ENCODE results near the gene PRCP.
"Not testable (repeated sequence)": the region's sequence is repeated elsewhere in the genome, so short reads cannot be mapped to it uniquely, and the experiment has no call there.

PRCP gene

GRCh38 chr11:82900277-82901164 lies at the start of gene PRCP:
Gene PRCP (minus strand): TSS chr11:82900430. CDS start chr11:82900402, 28 bp downstream.
- peak; percentile 32 to 93 (median 76) for DNase-seq

- DNase-seq, result no peak
These were observed 49.1 kb upstream of the PRCP start for GRCh38 chr11:82949352-82949751.

GRCh38 chr11:82945682-82946081 lies 45.5 kb upstream of the PRCP start:
- no peak for DNase-seq

- not testable (repeated sequence) for DNase-seq
These were observed 44.8 kb upstream of the PRCP start for GRCh38 chr11:82945041-82945440.

GRCh38 chr11:82944198-82944597 lies 44.0 kb upstream of the PRCP start:
- no peak for DNase-seq

- DNase-seq, result not testable (repeated sequence)
These were observed 43.2 kb upstream of the PRCP start for GRCh38 chr11:82943430-82943829.

- no peak for DNase-seq
These were observed 42.1 kb upstream of the PRCP start for GRCh38 chr11:82942376-82942775.

- no peak for DNase-seq
These were observed 39.2 kb upstream of the PRCP start for GRCh38 chr11:82939456-82939855.

- DNase-seq, result no peak
These were observed 37.3 kb upstream of the PRCP start for GRCh38 chr11:82937554-82937953.

GRCh38 chr11:82936261-82936660 lies 36.0 kb upstream of the PRCP start:
- no peak for DNase-seq

GRCh38 chr11:82932564-82932963 lies 32.3 kb upstream of the PRCP start:
- no peak for DNase-seq

- DNase-seq, result no peak
These were observed 30.5 kb upstream of the PRCP start for GRCh38 chr11:82930734-82931133.

- DNase-seq, result no peak
These were observed 30.0 kb upstream of the PRCP start for GRCh38 chr11:82930229-82930628.

- no peak for DNase-seq
These were observed 28.9 kb upstream of the PRCP start for GRCh38 chr11:82929121-82929520.

- DNase-seq, result peak in 1 of 14 donors; percentile 5
These were observed 27.1 kb upstream of the PRCP start for GRCh38 chr11:82927264-82927880.

GRCh38 chr11:82924522-82925224 lies 24.4 kb upstream of the PRCP start:
- no peak for DNase-seq

- DNase-seq, result not testable (repeated sequence)
These were observed 22.4 kb upstream of the PRCP start for GRCh38 chr11:82922396-82923173.

GRCh38 chr11:82920227-82920626 lies 20.0 kb upstream of the PRCP start:
- DNase-seq, result not testable (repeated sequence)

- DNase-seq, result not testable (repeated sequence)
These were observed 19.6 kb upstream of the PRCP start for GRCh38 chr11:82919786-82920185.

- no peak for DNase-seq
These were observed 8.9 kb upstream of the PRCP start for GRCh38 chr11:82909015-82909640.

- DNase-seq, result no peak
These were observed 8.1 kb upstream of the PRCP start for GRCh38 chr11:82908311-82908710.

GRCh38 chr11:82907371-82907770 lies 7.1 kb upstream of the PRCP start:
- no peak for DNase-seq
